H9 (cell line): ENCODE data around the gene TIPIN. TPM values are rescaled to one million over a fixed set of nuclear protein-coding genes. Genes with fewer than 3 reads are reported as not detected.

Experiments used
- DNase-seq: peaks from one replicate; pipeline ENCODE4 v3.0.0-alpha.2; 2017
- H2AFZ ChIP-seq: one replicate; pipeline ENCODE4 v1.6.1; 2013; ENCODE audit warnings: mild to moderate bottlenecking, low read length, control low read depth, moderate library complexity
- H2AK5ac ChIP-seq: 2 replicates; pipeline ENCODE4 v1.6.1; 2013; ENCODE audit warnings: low read length, control low read depth, mixed read lengths; ENCODE audit not compliant: insufficient read length
- H2BK120ac ChIP-seq: one replicate; pipeline ENCODE4 v1.6.1; 2013; ENCODE audit warnings: low read depth, mild to moderate bottlenecking, low read length, control low read depth, inconsistent platforms; ENCODE audit not compliant: poor library complexity, severe bottlenecking
- H2BK12ac ChIP-seq: 2 replicates; pipeline ENCODE4 v1.6.1; 2013; ENCODE audit warnings: low read length, control low read depth, mixed read lengths, low read depth; ENCODE audit not compliant: insufficient read length
- H2BK15ac ChIP-seq: 2 replicates; pipeline ENCODE4 v1.6.1; 2013; ENCODE audit warnings: low read depth, low read length, control low read depth
- H2BK20ac ChIP-seq: one replicate; pipeline ENCODE4 v1.6.1; 2013; ENCODE audit warnings: low read depth, mild to moderate bottlenecking, low read length, control low read depth, inconsistent platforms; ENCODE audit not compliant: poor library complexity, severe bottlenecking
- H2BK5ac ChIP-seq: 2 replicates; pipeline ENCODE4 v1.6.1; 2013; ENCODE audit warnings: low read length, control low read depth, mixed read lengths; ENCODE audit not compliant: insufficient read length
- H3K14ac ChIP-seq: 2 replicates; pipeline ENCODE4 v1.6.1; 2013; ENCODE audit warnings: low read length, control low read depth; ENCODE audit not compliant: insufficient read depth
- H3K18ac ChIP-seq: 2 replicates; pipeline ENCODE4 v1.6.1; 2013; ENCODE audit warnings: low read depth, mild to moderate bottlenecking, mixed read lengths, low read length, control low read depth; ENCODE audit not compliant: insufficient read length
- H3K23ac ChIP-seq: 2 replicates; pipeline ENCODE4 v1.6.1; 2013; ENCODE audit warnings: low read length, control low read depth, mixed read lengths, low read depth; ENCODE audit not compliant: insufficient read length
- H3K23me2 ChIP-seq: 2 replicates; pipeline ENCODE4 v1.6.1; 2013; ENCODE audit warnings: low read depth, mild to moderate bottlenecking, mixed read lengths, low read length, control low read depth; ENCODE audit not compliant: insufficient read length, poor library complexity, severe bottlenecking
- H3K27ac ChIP-seq: 2 replicates; pipeline ENCODE4 v1.5.1; 2013; ENCODE audit warnings: low read length, control low read depth, mixed read lengths, low read depth; ENCODE audit not compliant: insufficient read length
- H3K27me3 ChIP-seq: 2 replicates; pipeline ENCODE4 v1.6.1; 2013; ENCODE audit warnings: low read length, control low read depth, inconsistent platforms; ENCODE audit not compliant: insufficient read depth
- H3K4ac ChIP-seq: 2 replicates; pipeline ENCODE4 v1.6.1; 2013; ENCODE audit warnings: low read depth, mild to moderate bottlenecking, control low read depth, inconsistent platforms, low read length, moderate library complexity
- H3K4me1 ChIP-seq: 2 replicates; pipeline ENCODE4 v1.6.1; 2013; ENCODE audit warnings: low read length, control low read depth, inconsistent platforms; ENCODE audit not compliant: insufficient read depth
- H3K4me2 ChIP-seq: 2 replicates; pipeline ENCODE4 v1.6.1; 2013; ENCODE audit warnings: low read length, control low read depth, mixed read lengths; ENCODE audit not compliant: insufficient read length, insufficient read depth
- H3K56ac ChIP-seq: 2 replicates; pipeline ENCODE4 v1.6.1; 2013; ENCODE audit warnings: low read depth, mild to moderate bottlenecking, mixed read lengths, low read length, control low read depth; ENCODE audit not compliant: insufficient read length
- H3K79me1 ChIP-seq: 2 replicates; pipeline ENCODE4 v1.6.1; 2013; ENCODE audit warnings: low read depth, mild to moderate bottlenecking, moderate library complexity, low read length, control low read depth, inconsistent platforms; ENCODE audit not compliant: insufficient read depth, poor library complexity, severe bottlenecking
- H3K79me2 ChIP-seq: 2 replicates; pipeline ENCODE4 v1.6.1; 2013; ENCODE audit warnings: low read length, control low read depth, inconsistent platforms; ENCODE audit not compliant: insufficient read depth
- H3K9ac ChIP-seq: 2 replicates; pipeline ENCODE4 v1.6.1; 2013; ENCODE audit warnings: low read length, control low read depth, mixed read lengths; ENCODE audit not compliant: insufficient read length; ENCODE audit errors: extremely low read depth
- H3K9me3 ChIP-seq: one replicate; pipeline ENCODE4 v1.6.1; 2013; ENCODE audit warnings: low read depth, low read length, inconsistent platforms; ENCODE audit not compliant: control insufficient read depth
- H3T11ph ChIP-seq: one replicate; pipeline ENCODE4 v1.6.1; 2013; ENCODE audit warnings: mild to moderate bottlenecking, low read length, control low read depth, inconsistent platforms
- H4K20me1 ChIP-seq: one replicate; pipeline ENCODE4 v1.6.1; 2013; ENCODE audit not compliant: control insufficient read depth, insufficient read length, insufficient read depth
- H4K5ac ChIP-seq: 2 replicates; pipeline ENCODE4 v1.6.1; 2013; ENCODE audit warnings: low read depth, mild to moderate bottlenecking, mixed read lengths, low read length, control low read depth; ENCODE audit not compliant: insufficient read length
- H4K8ac ChIP-seq: replicated peaks from 2 replicates; pipeline ENCODE4 v1.6.1; 2013; ENCODE audit warnings: low read length, control low read depth, mixed read lengths, low read depth; ENCODE audit not compliant: insufficient read length
- H4K91ac ChIP-seq: 2 replicates; pipeline ENCODE4 v1.6.1; 2013; ENCODE audit warnings: low read depth, mild to moderate bottlenecking, moderate library complexity, mixed read lengths, low read length, control low read depth; ENCODE audit not compliant: insufficient read length
- H3K27ac Mint-ChIP-seq, 3 experiments: 2 replicates in 2 of 3; 3 replicates in 1 of 3; pipeline ENCODE4 v1.8.0; 2020 to 2021; ENCODE audit warnings: mixed read lengths in 3 of 3, mild to moderate bottlenecking in 1 of 3, moderate library complexity in 1 of 3
- H3K27me3 Mint-ChIP-seq: 2 replicates; pipeline ENCODE4 v1.8.0; 2021; ENCODE audit warnings: low read depth, mild to moderate bottlenecking, moderate library complexity, mixed read lengths
- H3K36me3 Mint-ChIP-seq, 3 experiments: 2 replicates in 2 of 3; 3 replicates in 1 of 3; pipeline ENCODE4 v1.8.0; 2020 to 2021; ENCODE audit warnings: low read depth in 3 of 3, mixed read lengths in 3 of 3; ENCODE audit not compliant: insufficient read depth in 1 of 3
- H3K4me1 Mint-ChIP-seq, 2 experiments: 2 replicates each; pipeline ENCODE4 v1.8.0; 2020; ENCODE audit warnings: mixed read lengths in 2 of 2
- H3K4me3 Mint-ChIP-seq, 2 experiments: 2 replicates in 1 of 2; 3 replicates in 1 of 2; pipeline ENCODE4 v1.8.0; 2020 to 2021; ENCODE audit warnings: mild to moderate bottlenecking in 2 of 2, mixed read lengths in 2 of 2, moderate library complexity in 1 of 2
- H3K9me3 Mint-ChIP-seq, 2 experiments: 2 replicates in 1 of 2; 3 replicates in 1 of 2; pipeline ENCODE4 v1.8.0; 2020; ENCODE audit warnings: mild to moderate bottlenecking in 2 of 2, mixed read lengths in 2 of 2, moderate library complexity in 1 of 2
- CTCF ChIP-seq: fragments of 200-600 bp; sonication (generic); conservative IDR thresholded peaks from 3 replicates; pipeline ENCODE4 v1.8.0; 2021; ENCODE audit warnings: antibody characterized with exemption, mild to moderate bottlenecking
- WGBS: extraction: QIAGEN DNeasy Blood & Tissue Kit; methylation state at CpG from one replicate; pipeline ENCODE4 v1.1.7; 2013; ENCODE audit warnings: missing lambda C conversion rate, low lambda C conversion rate, mixed read lengths; ENCODE audit not compliant: insufficient read length; ENCODE audit errors: extremely low coverage; 5-methylcytosine and 5-hydroxymethylcytosine counted together
- total RNA-seq: library from RNA; stranded (reverse); gene quantifications from 2 replicates; pipeline ENCODE4 v1.2.1, GENCODE V29; 2021

TIPIN gene
- total RNA-seq, 1 experiment from 2014 or later, result 26.9 TPM

DNA sequence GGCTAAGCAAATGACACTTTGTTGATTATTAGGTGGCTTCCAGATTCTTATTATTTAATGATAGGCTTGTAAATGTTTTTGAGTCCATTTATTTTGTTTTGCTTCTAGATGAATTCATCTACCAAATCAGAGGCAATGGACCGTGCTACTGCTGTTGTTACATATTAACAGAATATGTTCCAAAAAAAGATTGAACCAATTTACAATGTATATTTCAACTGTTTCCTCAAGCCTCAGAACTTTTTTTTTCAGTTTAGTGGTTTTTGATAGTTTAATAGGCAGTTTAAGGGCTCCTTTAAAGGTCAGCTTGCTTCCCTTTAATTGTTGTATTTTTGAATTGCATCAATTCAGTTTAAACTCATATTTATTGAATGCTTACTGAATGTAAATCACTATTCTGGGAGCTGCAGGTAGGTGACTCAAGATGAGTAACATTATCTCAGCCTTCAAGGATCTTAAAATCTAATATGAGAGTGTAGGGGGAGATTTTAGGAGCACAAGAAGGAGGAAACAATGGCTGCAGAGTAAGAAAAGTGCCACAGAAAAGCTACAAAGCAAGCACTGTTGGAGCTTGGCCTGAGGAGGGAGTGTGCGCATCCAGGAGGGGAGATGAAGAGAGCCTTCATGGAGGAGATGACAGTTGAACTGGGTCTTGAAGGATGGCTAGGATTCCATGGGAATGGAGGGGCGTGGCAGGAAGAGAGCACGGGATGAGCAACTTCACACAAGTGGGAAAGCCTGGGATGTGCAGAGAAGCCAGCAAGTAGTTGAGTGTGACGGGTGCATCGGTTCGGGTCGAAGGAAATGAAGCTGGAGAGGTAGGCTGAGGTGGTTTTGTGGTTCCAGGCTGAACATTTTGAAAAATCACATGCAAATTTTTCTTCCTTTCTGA lies 44.9 kb upstream of the TIPIN start:
- no peak overlapping the region for H2BK12ac ChIP-seq
- no peak overlapping the region for H3K27ac ChIP-seq
- no CpG with 5 or more reads among the region's 8 CpGs for WGBS
- no peak overlapping the region for H4K8ac ChIP-seq
- no peak overlapping the region for H3K9ac ChIP-seq
- H3K9me3 ChIP-seq, result no peaks in the 10 kb centered on the region
- H2AK5ac ChIP-seq, result no peak overlapping the region
- no peak overlapping the region for H4K5ac ChIP-seq
- H3K79me1 ChIP-seq, result peaks cover 3% of the 10 kb centered on the region
- H4K91ac ChIP-seq, result no peak overlapping the region
- H3K4ac ChIP-seq, result no peak overlapping the region
- no peaks in the 10 kb centered on the region for H3K23me2 ChIP-seq
- no peak overlapping the region for H3K23ac ChIP-seq
- Mint-ChIP-seq H3K4me3 (no peak overlapping the region; a peak in 1 of 5 replicates), H3K27ac (peak overlapping the region in 1 of 3 experiments; percentile 21; a peak in 4 of 7 replicates), H3K27me3 (no peaks in the 10 kb centered on the region), H3K9me3 (no peaks in the 10 kb centered on the region), H3K36me3 (peaks cover 12 to 15% (median 15%) of the 10 kb centered on the region in 3 experiments; a peak in 6 of 7 replicates), H3K4me1 (peaks cover 45 to 57% of the 10 kb centered on the region in 2 experiments)
- no peak overlapping the region for H3K14ac ChIP-seq
- peak; percentile 42; the same call in 2 of the 3 replicates for TF ChIP-seq CTCF
- H3K56ac ChIP-seq, result no peak overlapping the region
- no peak overlapping the region for H2BK5ac ChIP-seq
- no peak overlapping the region for H2BK20ac ChIP-seq
- H3K27me3 ChIP-seq, result no peaks in the 10 kb centered on the region
- no peak overlapping the region for H3K18ac ChIP-seq
- H2BK120ac ChIP-seq, result no peak overlapping the region
- H2BK15ac ChIP-seq, result no peak overlapping the region
- H4K20me1 ChIP-seq, result no peaks in the 10 kb centered on the region
- H3T11ph ChIP-seq, result no peak overlapping the region
- peak; percentile 37 for DNase-seq
- H3K4me1 ChIP-seq, result peaks cover 16% of the 10 kb centered on the region; the same call in 1 of the 2 replicates
- no peak overlapping the region for H3K4me2 ChIP-seq
- no peak overlapping the region for H2AFZ ChIP-seq
- H3K79me2 ChIP-seq, result peaks cover 21% of the 10 kb centered on the region; the same call in 1 of the 2 replicates
